K562 (cell line): ENCODE results near the gene ATP6V0E2. TPM values are rescaled to one million over a fixed set of nuclear protein-coding genes. Genes with fewer than 3 reads are reported as not detected.

Experiments
- CAMTA2 ChIP-seq: fragments of 250-450 bp; sonication (Bioruptor Pico); conservative IDR thresholded peaks from 2 replicates; pipeline ENCODE4 v1.5.1; 2022
- DPF2 ChIP-seq: fragments of 450-650 bp; IDR thresholded peaks from 2 replicates; pipeline ENCODE4 v1.6.1; 2016
- HDAC1 ChIP-seq, 2 experiments: fragments of 450-650 bp; IDR thresholded peaks; 2 replicates each; pipeline ENCODE4 v1.6.1; 2016 to 2017; ENCODE audit warnings: inconsistent platforms in 1 of 2, mild to moderate bottlenecking in 1 of 2, moderate library complexity in 1 of 2
- HNRNPH1 ChIP-seq: fragments of 200-400 bp; formaldehyde crosslinking; optimal IDR thresholded peaks from 2 replicates; pipeline ENCODE3; 2017; ENCODE audit warnings: low read depth, mild to moderate bottlenecking, low read length, moderate library complexity
- MEIS2 ChIP-seq: fragments of 450-650 bp; IDR thresholded peaks from 2 replicates; pipeline ENCODE4 v1.6.1; 2014; ENCODE audit warnings: mild to moderate bottlenecking; ENCODE audit not compliant: partially characterized antibody
- POLR3A ChIP-seq: IDR thresholded peaks from 2 replicates; pipeline ENCODE4 v1.6.1; 2011; ENCODE audit warnings: borderline replicate concordance, mild to moderate bottlenecking, moderate library complexity; ENCODE audit not compliant: insufficient read length, insufficient read depth; ENCODE audit errors: extremely low read depth
- POLR3G ChIP-seq: IDR thresholded peaks from 2 replicates; pipeline ENCODE4 v1.6.1; 2011; ENCODE audit not compliant: insufficient read length, insufficient replicate concordance; ENCODE audit errors: extremely low read depth
- PRMT5 ChIP-seq: sonication (generic); formaldehyde crosslinking; IDR thresholded peaks from 2 replicates; pipeline ENCODE4 v1.5.0; 2020; ENCODE audit warnings: missing genetic modification reagents
- RBM25 ChIP-seq: fragments of 200-400 bp; formaldehyde crosslinking; IDR thresholded peaks from 2 replicates; pipeline ENCODE4 v1.6.1; 2018; ENCODE audit warnings: low read length, low read depth, moderate library complexity; ENCODE audit not compliant: severe bottlenecking
- SPI1 ChIP-seq: IDR thresholded peaks from 2 replicates; pipeline ENCODE4 v1.6.1; 2011; ENCODE audit warnings: low read depth, low read length, control low read depth, borderline replicate concordance
- ZNF212 ChIP-seq: fragments of 450-650 bp; formaldehyde crosslinking; IDR thresholded peaks from 2 replicates; pipeline ENCODE4 v1.4.0; 2020; ENCODE audit warnings: mild to moderate bottlenecking
- ZNF23 ChIP-seq: fragments of 250-450 bp; sonication (Bioruptor Pico); IDR thresholded peaks from 2 replicates; pipeline ENCODE4 v1.4.0; 2020; ENCODE audit warnings: mild to moderate bottlenecking
- ZNF3 ChIP-seq: fragments of 250-450 bp; sonication (Bioruptor Pico); IDR thresholded peaks from 2 replicates; pipeline ENCODE4 v1.5.0; 2021; ENCODE audit warnings: mild to moderate bottlenecking, moderate library complexity
- ZNF408 ChIP-seq: fragments of 250-450 bp; sonication (Bioruptor Pico); IDR thresholded peaks from 2 replicates; pipeline ENCODE4 v1.4.0; 2020; ENCODE audit warnings: low read depth, mild to moderate bottlenecking, moderate library complexity
- ZNF583 ChIP-seq: fragments of 250-450 bp; sonication (Bioruptor Pico); IDR thresholded peaks from 2 replicates; pipeline ENCODE4 v1.4.0; 2020
- ZNF778 ChIP-seq: fragments of 450-650 bp; formaldehyde crosslinking; IDR thresholded peaks from 2 replicates; pipeline ENCODE4 v1.4.0; 2020; ENCODE audit warnings: mild to moderate bottlenecking, moderate library complexity
- polyA plus RNA-seq, 8 experiments: library from polyadenylated mRNA; depleted of rRNA in 4 of 8; stranded (reverse) in 5 of 8; unstranded in 3 of 8; fragments of >200 nt; fragmentation: Nextera tagmentation in 2 of 8; fragmentation: Illumina TruSeq in 1 of 8; extraction: Ambion mirVana in 2 of 8; extraction: Trizol in 1 of 8; gene quantifications; 2 replicates each; pipeline versions ENCODE4 v1.2.1 to v1.2.3, GENCODE V29; 2011 to 2014; ENCODE audit warnings: inconsistent platforms in 1 of 8, missing spikeins in 1 of 8
- total RNA-seq, 7 experiments: library from RNA; depleted of rRNA in 6 of 7; stranded (reverse); fragments of >200 nt in 6 of 7; fragmentation: Illumina TruSeq in 2 of 7; extraction: Trizol in 2 of 7; gene quantifications; 2 replicates each; pipeline versions ENCODE4 v1.2.1 to v1.2.3, GENCODE V29; 2011 to 2021; ENCODE audit warnings: low replicate concordance in 1 of 7
- TF ChIP-seq, protein P1 (sequence below): sonication (generic); formaldehyde crosslinking; IDR thresholded peaks from 2 replicates; pipeline ENCODE4 v1.8.1; 2023; ENCODE audit warnings: mild to moderate bottlenecking, missing genetic modification reagents
- TF ChIP-seq, protein P2 (sequence below): sonication (generic); formaldehyde crosslinking; IDR thresholded peaks from 2 replicates; pipeline ENCODE4 v1.8.0; 2023; ENCODE audit warnings: mild to moderate bottlenecking, missing genetic modification reagents
- TF ChIP-seq, protein P3 (sequence below), 2 experiments: IDR thresholded peaks in 1 of 2; conservative IDR thresholded peaks in 1 of 2; 2 replicates each; pipeline ENCODE4 v1.6.1; 2016; ENCODE audit warnings: low read depth in 2 of 2, mild to moderate bottlenecking in 1 of 2, missing compliant biosample characterization in 1 of 2, missing genetic modification characterization in 1 of 2, moderate library complexity in 1 of 2

ATP6V0E2 gene
- total and polyA plus RNA-seq, 9 of the 15 experiments (the other 6 are each of a cell fraction or from before 2014, with no cell fraction given), result 0.55 to 18.5 (median 10.9) TPM

DNA sequence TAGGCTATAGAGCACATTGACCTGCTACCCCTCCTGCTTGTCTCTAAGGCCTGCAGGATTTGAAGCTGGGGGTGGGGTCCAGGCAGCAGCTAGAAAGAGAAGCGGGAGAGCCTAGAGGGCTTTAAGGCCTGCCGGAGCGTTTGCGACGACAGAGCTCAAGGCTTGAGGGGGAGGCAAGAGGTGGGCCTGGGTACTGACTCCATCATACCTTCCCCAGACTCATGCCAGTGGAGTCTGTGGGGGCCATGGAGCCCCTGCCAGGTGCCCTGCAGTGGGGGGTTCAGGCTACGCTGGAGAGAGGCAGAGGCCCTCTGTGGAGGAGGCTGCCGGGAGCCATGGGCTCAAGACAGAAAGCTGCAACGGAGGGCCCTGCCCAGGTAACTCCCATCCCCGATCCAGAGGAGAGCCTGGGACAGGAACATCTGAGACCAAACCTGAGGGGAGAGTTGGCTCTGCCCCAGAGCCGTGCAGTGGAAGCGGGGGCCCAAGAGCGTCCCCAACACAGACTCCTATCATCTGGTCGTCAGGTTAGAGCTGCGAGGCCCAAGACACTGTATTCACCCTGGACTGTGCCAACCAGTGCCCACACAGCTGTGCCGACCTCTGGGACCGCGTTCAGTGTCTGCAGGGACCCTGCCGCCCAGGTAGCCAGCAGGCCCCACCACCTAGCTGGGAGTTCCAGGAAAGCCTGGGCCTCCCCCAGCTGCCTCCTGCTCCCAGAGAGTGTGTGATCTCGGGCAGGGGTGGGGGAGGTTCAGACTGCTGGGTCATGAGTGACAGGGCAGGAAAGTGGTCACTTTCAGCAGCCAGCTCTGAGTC, 48.8 kb upstream of the ATP6V0E2 start (continued):
- TF ChIP-seq, protein P1, sequence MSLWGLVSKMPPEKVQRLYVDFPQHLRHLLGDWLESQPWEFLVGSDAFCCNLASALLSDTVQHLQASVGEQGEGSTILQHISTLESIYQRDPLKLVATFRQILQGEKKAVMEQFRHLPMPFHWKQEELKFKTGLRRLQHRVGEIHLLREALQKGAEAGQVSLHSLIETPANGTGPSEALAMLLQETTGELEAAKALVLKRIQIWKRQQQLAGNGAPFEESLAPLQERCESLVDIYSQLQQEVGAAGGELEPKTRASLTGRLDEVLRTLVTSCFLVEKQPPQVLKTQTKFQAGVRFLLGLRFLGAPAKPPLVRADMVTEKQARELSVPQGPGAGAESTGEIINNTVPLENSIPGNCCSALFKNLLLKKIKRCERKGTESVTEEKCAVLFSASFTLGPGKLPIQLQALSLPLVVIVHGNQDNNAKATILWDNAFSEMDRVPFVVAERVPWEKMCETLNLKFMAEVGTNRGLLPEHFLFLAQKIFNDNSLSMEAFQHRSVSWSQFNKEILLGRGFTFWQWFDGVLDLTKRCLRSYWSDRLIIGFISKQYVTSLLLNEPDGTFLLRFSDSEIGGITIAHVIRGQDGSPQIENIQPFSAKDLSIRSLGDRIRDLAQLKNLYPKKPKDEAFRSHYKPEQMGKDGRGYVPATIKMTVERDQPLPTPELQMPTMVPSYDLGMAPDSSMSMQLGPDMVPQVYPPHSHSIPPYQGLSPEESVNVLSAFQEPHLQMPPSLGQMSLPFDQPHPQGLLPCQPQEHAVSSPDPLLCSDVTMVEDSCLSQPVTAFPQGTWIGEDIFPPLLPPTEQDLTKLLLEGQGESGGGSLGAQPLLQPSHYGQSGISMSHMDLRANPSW (CRISPR knock-in tag), result 0 out of 2 replicates have a peak, but pooled peaks have one; percentile 69
- no peak for TF ChIP-seq ZNF583 (CRISPR knock-in tag)
- TF ChIP-seq DPF2, result 0 out of 2 replicates have a peak, but pooled peaks have one; percentile 29
- TF ChIP-seq ZNF3 (CRISPR knock-in tag), result no peak
- TF ChIP-seq ZNF408 (CRISPR knock-in tag), result no peak
- TF ChIP-seq HNRNPH1, result no peak
- no peak for TF ChIP-seq RBM25
- no peak for TF ChIP-seq POLR3G
- TF ChIP-seq, protein P2, sequence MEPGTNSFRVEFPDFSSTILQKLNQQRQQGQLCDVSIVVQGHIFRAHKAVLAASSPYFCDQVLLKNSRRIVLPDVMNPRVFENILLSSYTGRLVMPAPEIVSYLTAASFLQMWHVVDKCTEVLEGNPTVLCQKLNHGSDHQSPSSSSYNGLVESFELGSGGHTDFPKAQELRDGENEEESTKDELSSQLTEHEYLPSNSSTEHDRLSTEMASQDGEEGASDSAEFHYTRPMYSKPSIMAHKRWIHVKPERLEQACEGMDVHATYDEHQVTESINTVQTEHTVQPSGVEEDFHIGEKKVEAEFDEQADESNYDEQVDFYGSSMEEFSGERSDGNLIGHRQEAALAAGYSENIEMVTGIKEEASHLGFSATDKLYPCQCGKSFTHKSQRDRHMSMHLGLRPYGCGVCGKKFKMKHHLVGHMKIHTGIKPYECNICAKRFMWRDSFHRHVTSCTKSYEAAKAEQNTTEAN (CRISPR knock-in tag), result no peak
- no peak for TF ChIP-seq PRMT5 (CRISPR knock-in tag)
- TF ChIP-seq POLR3A, result no peak
- TF ChIP-seq HDAC1 (IDR thresholded peaks at IDR 0.05), result no peak
- TF ChIP-seq ZNF23 (CRISPR knock-in tag), result no peak
- TF ChIP-seq CAMTA2 (CRISPR knock-in tag), result no peak
- TF ChIP-seq MEIS2, result peak; percentile 36
- TF ChIP-seq, protein P3, sequence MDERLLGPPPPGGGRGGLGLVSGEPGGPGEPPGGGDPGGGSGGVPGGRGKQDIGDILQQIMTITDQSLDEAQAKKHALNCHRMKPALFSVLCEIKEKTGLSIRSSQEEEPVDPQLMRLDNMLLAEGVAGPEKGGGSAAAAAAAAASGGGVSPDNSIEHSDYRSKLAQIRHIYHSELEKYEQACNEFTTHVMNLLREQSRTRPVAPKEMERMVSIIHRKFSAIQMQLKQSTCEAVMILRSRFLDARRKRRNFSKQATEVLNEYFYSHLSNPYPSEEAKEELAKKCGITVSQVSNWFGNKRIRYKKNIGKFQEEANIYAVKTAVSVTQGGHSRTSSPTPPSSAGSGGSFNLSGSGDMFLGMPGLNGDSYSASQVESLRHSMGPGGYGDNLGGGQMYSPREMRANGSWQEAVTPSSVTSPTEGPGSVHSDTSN (CRISPR knock-in tag; IDR thresholded peaks at IDR 0.05; ENCODE audit: low read depth), result peak; percentile 50
- TF ChIP-seq, protein P3 (tag; conservative IDR thresholded peaks at IDR 0.05; ENCODE audit: low read depth), result peak; percentile 77
- TF ChIP-seq ZNF212 (CRISPR knock-in tag), result no peak
- TF ChIP-seq ZNF778 (CRISPR knock-in tag), result no peak
- no peak for TF ChIP-seq SPI1
